NK-92 treated with Interleukin-12 subunit alpha and Interleukin-12 subunit beta, amount 100 ng/mL, for 24 hours (cell line): ENCODE results near the gene PCDHA10.
"Not testable (repeated sequence)": the region's sequence is repeated elsewhere in the genome, so short reads cannot be mapped to it uniquely, and the experiment has no call there.

Source experiments
- DNase-seq: peaks from one replicate; lab custom pipeline; 2025; lab: John Stamatoyannopoulos, UW

Gene PCDHA10

GRCh38 chr5:140855772-140856674, at the start of gene PCDHA10:
Gene PCDHA10, plus strand, starts transcription at chr5:140855897. Its CDS starts 152 bp downstream, at chr5:140856049.
- DNase-seq: no peak

GRCh38 chr5:140806834-140807775, 48.6 kb upstream of the PCDHA10 start, which contains the start of gene PCDHA4:
Gene PCDHA4, plus strand, starts transcription at chr5:140807068.
- no peak for DNase-seq

GRCh38 chr5:140808241-140808888, 47.3 kb upstream of the PCDHA10 start:
- DNase-seq: not testable (repeated sequence)

- DNase-seq: no peak
Measured at GRCh38 chr5:140808889-140809291, 46.8 kb upstream of the PCDHA10 start.

- no peak for DNase-seq
Measured at GRCh38 chr5:140821375-140822280, 34.1 kb upstream of the PCDHA10 start, which contains the start of gene PCDHA5. Gene PCDHA5, plus strand, starts transcription at chr5:140821613.

GRCh38 chr5:140822281-140822629, 33.4 kb upstream of the PCDHA10 start:
- DNase-seq: no peak

- not testable (repeated sequence) for DNase-seq
Measured at GRCh38 chr5:140822969-140823368, 32.7 kb upstream of the PCDHA10 start.

GRCh38 chr5:140823475-140823874, 32.2 kb upstream of the PCDHA10 start:
- no peak for DNase-seq

- no peak for DNase-seq
Measured at GRCh38 chr5:140827704-140828361, 27.9 kb upstream of the PCDHA10 start, which contains the start of gene PCDHA6. Gene PCDHA6, plus strand, starts transcription at chr5:140827960. Its CDS starts 132 bp downstream, at chr5:140828092.

- no peak for DNase-seq
Measured at GRCh38 chr5:140828362-140828737, 27.3 kb upstream of the PCDHA10 start.

GRCh38 chr5:140829511-140830501, 25.9 kb upstream of the PCDHA10 start:
- DNase-seq: not testable (repeated sequence)

GRCh38 chr5:140833993-140834392, 21.7 kb upstream of the PCDHA10 start, which contains the start of gene PCDHA7:
Gene PCDHA7, plus strand, starts transcription at chr5:140834269. Its CDS starts 115 bp downstream, at chr5:140834384.
- no peak for DNase-seq

- not testable (repeated sequence) for DNase-seq
Measured at GRCh38 chr5:140834439-140835008, 21.2 kb upstream of the PCDHA10 start.

- DNase-seq: no peak
Measured at GRCh38 chr5:140835622-140836510, 19.8 kb upstream of the PCDHA10 start.

GRCh38 chr5:140840978-140841962, 14.4 kb upstream of the PCDHA10 start, which contains the start of gene PCDHA8:
Gene PCDHA8, plus strand, starts transcription at chr5:140841187. Its CDS starts 135 bp downstream, at chr5:140841322.
- peak; percentile 23 for DNase-seq
